Right renal pelvis (tissue), 4 donors: ENCODE measurements around the gene FSTL4. TPM values are rescaled to one million over a fixed set of nuclear protein-coding genes. Genes with fewer than 3 reads are reported as not detected.

ENCODE experiments used
- DNase-seq, 4 donors: peaks; one replicate each; pipeline ENCODE4 v3.0.0-alpha.2; 2013; ENCODE audit warnings: low read depth in 4 of 4, low spot score in 3 of 4, missing footprints in 1 of 4
- polyA plus RNA-seq, 4 donors: library from polyadenylated mRNA; unstranded; fragments of 120-200 nt; gene quantifications; one replicate each; pipeline ENCODE4 v1.2.1, GENCODE V29; 2013; ENCODE audit not compliant: insufficient read length in 4 of 4

Gene FSTL4
- polyA plus RNA-seq, 4 donors: 0.74 to 1.1 (median 0.86) TPM

- DNase-seq: no peak
Measured at GRCh38 chr5:133521801-133522200, 90.5 kb downstream of the FSTL4 start.

GRCh38 chr5:133520991-133521706, 91.2 kb downstream of the FSTL4 start:
- no peak for DNase-seq

- DNase-seq: no peak
Measured at GRCh38 chr5:133520062-133520461, 92.3 kb downstream of the FSTL4 start.

- DNase-seq: no peak
Measured at GRCh38 chr5:133519191-133519590, 93.2 kb downstream of the FSTL4 start.

- DNase-seq: no peak
Measured at GRCh38 chr5:133514456-133514855, 97.9 kb downstream of the FSTL4 start.

- DNase-seq: no peak
Measured at GRCh38 chr5:133512896-133513295, 99.4 kb downstream of the FSTL4 start.

- DNase-seq: no peak
Measured at GRCh38 chr5:133511653-133512235, 100.6 kb downstream of the FSTL4 start.

GRCh38 chr5:133510634-133511262, 101.6 kb downstream of the FSTL4 start:
- DNase-seq: no peak

GRCh38 chr5:133509742-133510079, 102.6 kb downstream of the FSTL4 start:
- DNase-seq: no peak

- no peak for DNase-seq
Measured at GRCh38 chr5:133508845-133509741, 103.2 kb downstream of the FSTL4 start.

- DNase-seq: no peak
Measured at GRCh38 chr5:133508331-133508730, 104.0 kb downstream of the FSTL4 start.

- DNase-seq: no peak
Measured at GRCh38 chr5:133506181-133506580, 106.2 kb downstream of the FSTL4 start.

- DNase-seq: no peak
Measured at GRCh38 chr5:133503511-133503910, 108.8 kb downstream of the FSTL4 start.

GRCh38 chr5:133499895-133500294, 112.4 kb downstream of the FSTL4 start:
- DNase-seq: no peak

- no peak for DNase-seq
Measured at GRCh38 chr5:133497608-133498348, 114.6 kb downstream of the FSTL4 start.

- DNase-seq: no peak
Measured at GRCh38 chr5:133496631-133497030, 115.7 kb downstream of the FSTL4 start.

GRCh38 chr5:133494923-133495246, 117.5 kb downstream of the FSTL4 start:
- no peak for DNase-seq

GRCh38 chr5:133494232-133494922, 118.0 kb downstream of the FSTL4 start:
- DNase-seq: no peak

- DNase-seq: no peak
Measured at GRCh38 chr5:133489632-133490031, 122.7 kb downstream of the FSTL4 start.

- DNase-seq: no peak
Measured at GRCh38 chr5:133487093-133487492, 125.2 kb downstream of the FSTL4 start.
